ENCODE results near the gene ELMO1.
A peak's percentile ranks its signal among the peaks of the same experiment; 100 is the strongest.

The ELMO1 gene

GRCh38 chr7:36946401-36946739 is 502.3 kb downstream of the ELMO1 start:
- Mint-ChIP-seq H3K9me3 (peaks cover 48% of the 10 kb centered on the region), H3K4me1 (peaks cover 21% of the 10 kb centered on the region), H3K27ac (no peak overlapping the region), H3K36me3 (peaks cover 82% of the 10 kb centered on the region), H3K4me3 (no peak overlapping the region), H3K27me3 (no peaks in the 10 kb centered on the region)

GRCh38 chr7:36945612-36946400 is 502.9 kb downstream of the ELMO1 start:
- Mint-ChIP-seq H3K27me3 (no peaks in the 10 kb centered on the region), H3K9me3 (peaks cover 42% of the 10 kb centered on the region), H3K4me1 (peaks cover 22% of the 10 kb centered on the region), H3K36me3 (peaks cover 80% of the 10 kb centered on the region), H3K4me3 (no peak overlapping the region), H3K27ac (no peak overlapping the region)

- Mint-ChIP-seq H3K27me3 (no peaks in the 10 kb centered on the region), H3K9me3 (peaks cover 32% of the 10 kb centered on the region), H3K4me1 (peaks cover 26% of the 10 kb centered on the region), H3K36me3 (peaks cover 80% of the 10 kb centered on the region), H3K4me3 (peak overlapping the region; percentile 23), H3K27ac (no peak overlapping the region)
Observed at GRCh38 chr7:36944838-36945237, 503.8 kb downstream of the ELMO1 start.

GRCh38 chr7:36943591-36944435 is 504.9 kb downstream of the ELMO1 start:
- peaks cover 77% of the 10 kb centered on the region for H3K36me3 Mint-ChIP-seq
- H3K9me3 Mint-ChIP-seq, result peaks cover 22% of the 10 kb centered on the region
- H3K27me3 Mint-ChIP-seq, result no peaks in the 10 kb centered on the region
- H3K27ac Mint-ChIP-seq, result peak overlapping the region; percentile 32
- H3K4me3 Mint-ChIP-seq, result no peak overlapping the region
- H3K4me1 Mint-ChIP-seq, result peaks cover 28% of the 10 kb centered on the region

- peaks cover 22% of the 10 kb centered on the region for H3K9me3 Mint-ChIP-seq
- peaks cover 75% of the 10 kb centered on the region for H3K36me3 Mint-ChIP-seq
- H3K27me3 Mint-ChIP-seq, result no peaks in the 10 kb centered on the region
- peaks cover 34% of the 10 kb centered on the region for H3K4me1 Mint-ChIP-seq
- peak overlapping the region; percentile 63 for H3K27ac Mint-ChIP-seq
- no peak overlapping the region for H3K4me3 Mint-ChIP-seq
Observed at GRCh38 chr7:36942955-36943354, 505.7 kb downstream of the ELMO1 start.

- H3K36me3 Mint-ChIP-seq, result peaks cover 76% of the 10 kb centered on the region
- H3K27ac Mint-ChIP-seq, result no peak overlapping the region
- peaks cover 33% of the 10 kb centered on the region for H3K4me1 Mint-ChIP-seq
- H3K27me3 Mint-ChIP-seq, result no peaks in the 10 kb centered on the region
- H3K9me3 Mint-ChIP-seq, result peaks cover 18% of the 10 kb centered on the region
- H3K4me3 Mint-ChIP-seq, result no peak overlapping the region
Observed at GRCh38 chr7:36942541-36942940, 506.1 kb downstream of the ELMO1 start.

- Mint-ChIP-seq H3K27me3 (no peaks in the 10 kb centered on the region), H3K4me3 (no peak overlapping the region), H3K36me3 (peaks cover 75% of the 10 kb centered on the region), H3K9me3 (peaks cover 16% of the 10 kb centered on the region), H3K4me1 (peaks cover 32% of the 10 kb centered on the region), H3K27ac (no peak overlapping the region)
Observed at GRCh38 chr7:36942025-36942424, 506.6 kb downstream of the ELMO1 start.

- Mint-ChIP-seq H3K27ac (no peak overlapping the region), H3K36me3 (peaks cover 77% of the 10 kb centered on the region), H3K4me1 (peaks cover 32% of the 10 kb centered on the region), H3K4me3 (no peak overlapping the region), H3K9me3 (peaks cover 18% of the 10 kb centered on the region), H3K27me3 (no peaks in the 10 kb centered on the region)
Observed at GRCh38 chr7:36941359-36941758, 507.3 kb downstream of the ELMO1 start.

GRCh38 chr7:36939816-36940215 is 508.8 kb downstream of the ELMO1 start:
- H3K4me3 Mint-ChIP-seq, result no peak overlapping the region
- no peaks in the 10 kb centered on the region for H3K27me3 Mint-ChIP-seq
- peaks cover 22% of the 10 kb centered on the region for H3K9me3 Mint-ChIP-seq
- no peak overlapping the region for H3K27ac Mint-ChIP-seq
- H3K4me1 Mint-ChIP-seq, result peaks cover 35% of the 10 kb centered on the region
- peaks cover 76% of the 10 kb centered on the region for H3K36me3 Mint-ChIP-seq

- Mint-ChIP-seq H3K9me3 (peaks cover 15% of the 10 kb centered on the region), H3K27me3 (no peaks in the 10 kb centered on the region), H3K27ac (peak overlapping the region; percentile 76), H3K4me1 (peaks cover 34% of the 10 kb centered on the region), H3K36me3 (peaks cover 76% of the 10 kb centered on the region), H3K4me3 (no peak overlapping the region)
Observed at GRCh38 chr7:36937754-36938563, 510.7 kb downstream of the ELMO1 start.

- H3K36me3 Mint-ChIP-seq, result peaks cover 60% of the 10 kb centered on the region
- H3K4me3 Mint-ChIP-seq, result no peak overlapping the region
- no peak overlapping the region for H3K27ac Mint-ChIP-seq
- H3K9me3 Mint-ChIP-seq, result peaks cover 17% of the 10 kb centered on the region
- no peaks in the 10 kb centered on the region for H3K27me3 Mint-ChIP-seq
- peaks cover 11% of the 10 kb centered on the region for H3K4me1 Mint-ChIP-seq
Observed at GRCh38 chr7:36931892-36932291, 516.8 kb downstream of the ELMO1 start.

GRCh38 chr7:36929791-36930190 is 518.9 kb downstream of the ELMO1 start:
- Mint-ChIP-seq H3K27ac (no peak overlapping the region), H3K4me3 (no peak overlapping the region), H3K27me3 (no peaks in the 10 kb centered on the region), H3K4me1 (peaks cover 7% of the 10 kb centered on the region), H3K36me3 (peaks cover 51% of the 10 kb centered on the region), H3K9me3 (peaks cover 6% of the 10 kb centered on the region)

GRCh38 chr7:36928718-36929117 is 519.9 kb downstream of the ELMO1 start:
- H3K36me3 Mint-ChIP-seq, result peaks cover 50% of the 10 kb centered on the region
- peaks cover 6% of the 10 kb centered on the region for H3K9me3 Mint-ChIP-seq
- no peaks in the 10 kb centered on the region for H3K27me3 Mint-ChIP-seq
- no peak overlapping the region for H3K27ac Mint-ChIP-seq
- H3K4me3 Mint-ChIP-seq, result no peak overlapping the region
- H3K4me1 Mint-ChIP-seq, result peaks cover 12% of the 10 kb centered on the region

GRCh38 chr7:36928311-36928710 is 520.4 kb downstream of the ELMO1 start:
- Mint-ChIP-seq H3K4me1 (peaks cover 8% of the 10 kb centered on the region), H3K27ac (no peak overlapping the region), H3K4me3 (no peak overlapping the region), H3K36me3 (peaks cover 47% of the 10 kb centered on the region), H3K9me3 (peaks cover 6% of the 10 kb centered on the region), H3K27me3 (no peaks in the 10 kb centered on the region)

GRCh38 chr7:36925691-36926090 is 523.0 kb downstream of the ELMO1 start:
- Mint-ChIP-seq H3K27me3 (no peaks in the 10 kb centered on the region), H3K4me3 (no peak overlapping the region), H3K9me3 (no peaks in the 10 kb centered on the region), H3K27ac (no peak overlapping the region), H3K4me1 (peaks cover 5% of the 10 kb centered on the region), H3K36me3 (peaks cover 45% of the 10 kb centered on the region)
